Liver (tissue), 9 donors: ENCODE data around the gene PER1. TPM values are rescaled to one million over a fixed set of nuclear protein-coding genes. Genes with fewer than 3 reads are reported as not detected.
A peak's percentile ranks its signal among the peaks of the same experiment; 100 is the strongest.

ENCODE experiments used
- DNase-seq: peaks from one replicate; pipeline ENCODE4 v3.0.0-alpha.2; 2017; ENCODE audit warnings: low spot score
- H3K27ac ChIP-seq, 2 donors: one replicate each; pipeline ENCODE4 v1.7.0; 2013; ENCODE audit warnings: inconsistent platforms in 2 of 2, low read length in 2 of 2, control low read depth in 1 of 2, low read depth in 1 of 2, mild to moderate bottlenecking in 1 of 2
- H3K27me3 ChIP-seq, 4 donors: one replicate each; pipeline versions ENCODE4 v1.6.1 to v1.7.0; 2013; ENCODE audit warnings: low read length in 3 of 4, inconsistent platforms in 1 of 4, mild to moderate bottlenecking in 1 of 4, moderate library complexity in 1 of 4; ENCODE audit not compliant: control insufficient read depth in 4 of 4, insufficient read depth in 4 of 4
- H3K36me3 ChIP-seq, 4 donors: one replicate each; pipeline versions ENCODE4 v1.6.1 to v1.7.0; 2013; ENCODE audit warnings: low read length in 3 of 4, mild to moderate bottlenecking in 3 of 4, low read depth in 1 of 4, moderate library complexity in 1 of 4; ENCODE audit not compliant: control insufficient read depth in 4 of 4, insufficient read depth in 3 of 4
- H3K4me1 ChIP-seq, 4 donors: one replicate each; pipeline versions ENCODE4 v1.6.1 to v1.7.0; 2013; ENCODE audit warnings: low read length in 3 of 4, mild to moderate bottlenecking in 3 of 4, moderate library complexity in 1 of 4; ENCODE audit not compliant: control insufficient read depth in 4 of 4, insufficient read depth in 4 of 4
- H3K4me3 ChIP-seq, 3 donors: one replicate each; pipeline versions ENCODE4 v1.6.1 to v1.7.0; 2013; ENCODE audit warnings: low read length in 3 of 3, control low read depth in 1 of 3, low read depth in 1 of 3, mild to moderate bottlenecking in 1 of 3
- H3K9ac ChIP-seq, 2 donors: one replicate each; pipeline ENCODE4 v1.7.0; 2013; ENCODE audit warnings: low read length in 2 of 2, mild to moderate bottlenecking in 2 of 2, moderate library complexity in 2 of 2, control low read depth in 1 of 2, low read depth in 1 of 2
- H3K9me3 ChIP-seq, 4 donors: one replicate each; pipeline versions ENCODE4 v1.6.1 to v1.7.0; 2013; ENCODE audit warnings: low read length in 3 of 4; ENCODE audit not compliant: control insufficient read depth in 4 of 4
- FOXA1 ChIP-seq: IDR thresholded peaks from 2 replicates; pipeline ENCODE4 v1.6.1; 2016; ENCODE audit warnings: antibody characterized with exemption
- FOXA2 ChIP-seq: IDR thresholded peaks from 2 replicates; pipeline ENCODE4 v1.6.1; 2016; ENCODE audit warnings: antibody characterized with exemption
- GABPA ChIP-seq, 2 donors: IDR thresholded peaks in 1 of 2; conservative IDR thresholded peaks in 1 of 2; 2 replicates each; pipeline ENCODE4 v1.6.1; 2016; ENCODE audit warnings: antibody characterized with exemption in 2 of 2, mild to moderate bottlenecking in 1 of 2, moderate library complexity in 1 of 2
- HNF4G ChIP-seq: IDR thresholded peaks from 2 replicates; pipeline ENCODE4 v1.6.1; 2016; ENCODE audit warnings: antibody characterized with exemption
- JUND ChIP-seq, 2 donors: IDR thresholded peaks; 2 replicates each; pipeline ENCODE4 v1.6.1; 2016; ENCODE audit warnings: antibody characterized with exemption in 2 of 2
- MAX ChIP-seq: IDR thresholded peaks from 2 replicates; pipeline ENCODE4 v1.6.1; 2016; ENCODE audit warnings: antibody characterized with exemption
- NR2F2 ChIP-seq: IDR thresholded peaks from 2 replicates; pipeline ENCODE4 v1.6.1; 2016; ENCODE audit warnings: antibody characterized with exemption
- RAD21 ChIP-seq, 2 donors: IDR thresholded peaks; 2 replicates each; pipeline ENCODE4 v1.6.1; 2016; ENCODE audit warnings: antibody characterized with exemption in 2 of 2, mild to moderate bottlenecking in 2 of 2
- REST ChIP-seq: IDR thresholded peaks from 2 replicates; pipeline ENCODE4 v1.6.1; 2016; ENCODE audit warnings: antibody characterized with exemption, mild to moderate bottlenecking
- RXRA ChIP-seq, 2 donors: IDR thresholded peaks; 2 replicates each; pipeline ENCODE4 v1.6.1; 2017 to 2018; ENCODE audit warnings: antibody characterized with exemption in 2 of 2, mild to moderate bottlenecking in 1 of 2
- SP1 ChIP-seq: IDR thresholded peaks from 2 replicates; pipeline ENCODE4 v1.6.1; 2018; ENCODE audit warnings: antibody characterized with exemption, mild to moderate bottlenecking
- TAF1 ChIP-seq: conservative IDR thresholded peaks from 2 replicates; pipeline ENCODE4 v1.6.1; 2016; ENCODE audit warnings: antibody characterized with exemption, mild to moderate bottlenecking
- YY1 ChIP-seq: IDR thresholded peaks from 2 replicates; pipeline ENCODE4 v1.6.1; 2016; ENCODE audit warnings: antibody characterized with exemption, mild to moderate bottlenecking
- ZBTB33 ChIP-seq: IDR thresholded peaks from 2 replicates; pipeline ENCODE4 v1.6.1; 2016; ENCODE audit warnings: antibody characterized with exemption
- WGBS: extraction: QIAGEN DNeasy Blood & Tissue Kit; methylation state at CpG from one replicate; pipeline ENCODE4 v1.1.7; 2013; 5-methylcytosine and 5-hydroxymethylcytosine counted together
- polyA plus RNA-seq, 2 donors: library from polyadenylated mRNA; stranded (reverse) in 1 of 2; unstranded in 1 of 2; fragments of 200-250 nt in 1 of 2; fragments of >200 nt in 1 of 2; fragmentation: Nextera tagmentation in 1 of 2; extraction: Ambion mirVana in 1 of 2; gene quantifications; one replicate each; pipeline versions ENCODE4 v1.2.1 to v1.2.3, GENCODE V29; 2013 to 2015
- total RNA-seq, 2 donors: library from RNA; depleted of rRNA; stranded (reverse); fragments of >200 nt; gene quantifications; one replicate each; pipeline ENCODE4 v1.2.3, GENCODE V29; 2014
- TF ChIP-seq, protein P1 (sequence below): IDR thresholded peaks from 2 replicates; pipeline ENCODE4 v1.6.1; 2016; ENCODE audit warnings: antibody characterized with exemption
- donor health status: healthy.
- donor health status: healthy.
- donor health status: healthy.
- donor health status: healthy.
- donor health status: healthy.

Gene PER1
- total and polyA plus RNA-seq, 4 donors, result 10.1 to 71.6 (median 29.7) TPM

GRCh38 chr17:8141741-8142140 is 10.5 kb downstream of the PER1 start:
- H3K4me1 ChIP-seq, result peaks cover 0 to 9% (median 0%) of the 10 kb centered on the region in 4 donors
- no peak overlapping the region for H3K27ac ChIP-seq

GRCh38 chr17:8141045-8141444 is 11.2 kb downstream of the PER1 start:
- no peak for DNase-seq
- Histone ChIP-seq H3K4me3 (no peak overlapping the region), H3K27me3 (no peaks in the 10 kb centered on the region), H3K4me1 (peaks cover 0 to 9% (median 0%) of the 10 kb centered on the region in 4 donors), H3K36me3 (peaks cover 25 to 57% (median 56%) of the 10 kb centered on the region in 4 donors), H3K9ac (no peak overlapping the region), H3K27ac (no peak overlapping the region), H3K9me3 (no peaks in the 10 kb centered on the region)
- WGBS, result 97% methylated on average over 7 of the region's 7 CpGs
- TF ChIP-seq REST, result no peak
- no peak for TF ChIP-seq FOXA1
- TF ChIP-seq GABPA (IDR thresholded peaks at IDR 0.05 in 1 of 2, conservative IDR thresholded peaks at IDR 0.05 in 1 of 2), result no peak
- no peak for TF ChIP-seq NR2F2
- no peak for TF ChIP-seq SP1
- no peak for TF ChIP-seq YY1
- TF ChIP-seq HNF4G, result no peak
- TF ChIP-seq JUND (IDR thresholded peaks at IDR 0.05), result no peak

More at GRCh38 chr17:8141741-8142140, 10.5 kb downstream of the PER1 start:
- WGBS, result 92% methylated on average over 11 of the region's 11 CpGs
- H3K27me3 ChIP-seq, result no peaks in the 10 kb centered on the region
- no peak for DNase-seq
- no peak overlapping the region for H3K9ac ChIP-seq
- TF ChIP-seq RXRA (IDR thresholded peaks at IDR 0.05) (peak in 1 of 2 donors; percentile 18), JUND (IDR thresholded peaks at IDR 0.05) (no peak)
- H3K9me3 ChIP-seq, result no peaks in the 10 kb centered on the region
- peaks cover 32 to 64% (median 63%) of the 10 kb centered on the region in 4 donors for H3K36me3 ChIP-seq
- H3K4me3 ChIP-seq, result no peak overlapping the region

GRCh38 chr17:8140065-8141029 is 11.9 kb downstream of the PER1 start:
- no peaks in the 10 kb centered on the region for H3K27me3 ChIP-seq
- H3K36me3 ChIP-seq, result peaks cover 21 to 51% (median 50%) of the 10 kb centered on the region in 4 donors
- H3K9ac ChIP-seq, result no peak overlapping the region
- WGBS, result 81% methylated on average over 18 of the region's 18 CpGs
- no peaks in the 10 kb centered on the region for H3K9me3 ChIP-seq
- no peak overlapping the region for H3K27ac ChIP-seq
- H3K4me1 ChIP-seq, result peaks cover 0 to 9% (median 0%) of the 10 kb centered on the region in 4 donors
- no peak for DNase-seq
- H3K4me3 ChIP-seq, result no peak overlapping the region
- TF ChIP-seq, protein P1, sequence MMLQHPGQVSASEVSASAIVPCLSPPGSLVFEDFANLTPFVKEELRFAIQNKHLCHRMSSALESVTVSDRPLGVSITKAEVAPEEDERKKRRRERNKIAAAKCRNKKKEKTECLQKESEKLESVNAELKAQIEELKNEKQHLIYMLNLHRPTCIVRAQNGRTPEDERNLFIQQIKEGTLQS, result no peak
- no peak for TF ChIP-seq FOXA2
- no peak for TF ChIP-seq HNF4G
- no peak for TF ChIP-seq REST
- TF ChIP-seq RAD21 (IDR thresholded peaks at IDR 0.05), result no peak
- TF ChIP-seq FOXA1, result no peak
- no peak for TF ChIP-seq SP1
- TF ChIP-seq GABPA (IDR thresholded peaks at IDR 0.05 in 1 of 2, conservative IDR thresholded peaks at IDR 0.05 in 1 of 2), result no peak
- TF ChIP-seq NR2F2, result no peak
- TF ChIP-seq TAF1, result no peak
- TF ChIP-seq RXRA (IDR thresholded peaks at IDR 0.05), result no peak
- TF ChIP-seq MAX, result no peak
- no peak for TF ChIP-seq ZBTB33
